ENCODE data around the gene SEMA5B. TPM values are rescaled to one million over a fixed set of nuclear protein-coding genes. Genes with fewer than 3 reads are reported as not detected.

SEMA5B gene
- total and polyA plus RNA-seq, 8 donors, result 0.52 to 11.0 (median 1.3) TPM

DNA sequence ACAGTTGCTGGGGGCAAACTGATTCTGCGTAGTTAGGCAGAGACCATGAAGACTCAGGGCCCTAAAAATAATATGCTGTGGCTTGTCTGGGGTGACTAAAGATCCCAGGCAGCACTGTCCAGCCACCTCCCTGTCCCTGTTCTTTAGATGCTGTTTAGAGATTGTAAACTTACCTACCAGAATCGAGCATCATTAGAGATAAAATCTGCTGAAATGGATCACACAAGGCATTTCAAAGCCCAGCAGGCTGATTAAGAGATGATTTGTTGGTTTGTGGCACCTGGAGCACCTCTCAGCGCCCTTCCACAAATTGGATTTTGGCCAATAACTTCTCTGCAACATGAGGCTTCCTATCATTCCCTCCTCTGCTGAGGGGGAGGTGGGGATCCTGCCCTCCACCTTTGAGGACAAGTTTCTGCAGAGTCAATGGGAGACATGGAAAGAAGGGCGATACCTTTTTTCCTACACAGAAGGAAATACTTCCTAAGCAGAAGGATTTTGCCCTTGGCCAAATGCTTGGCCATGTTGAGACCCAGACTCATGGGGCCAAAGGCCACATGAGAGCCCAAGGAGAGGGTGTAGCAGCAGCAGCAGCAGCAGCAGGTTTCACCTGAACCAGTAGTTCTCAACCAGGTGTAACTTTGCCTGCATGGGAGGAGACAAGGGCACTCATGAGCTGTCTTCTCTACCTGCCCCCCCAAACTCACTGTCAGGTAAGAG lies 37.5 kb downstream of the SEMA5B start:
- Histone ChIP-seq H3K9me3 (no peaks in the 10 kb centered on the region), H3K4me3 (no peak overlapping the region), H3K36me3 (no peaks in the 10 kb centered on the region), H3K4me1 (no peaks in the 10 kb centered on the region), H3K27me3 (no peaks in the 10 kb centered on the region), H3K27ac (no peak overlapping the region)
- TF ChIP-seq, protein P1, sequence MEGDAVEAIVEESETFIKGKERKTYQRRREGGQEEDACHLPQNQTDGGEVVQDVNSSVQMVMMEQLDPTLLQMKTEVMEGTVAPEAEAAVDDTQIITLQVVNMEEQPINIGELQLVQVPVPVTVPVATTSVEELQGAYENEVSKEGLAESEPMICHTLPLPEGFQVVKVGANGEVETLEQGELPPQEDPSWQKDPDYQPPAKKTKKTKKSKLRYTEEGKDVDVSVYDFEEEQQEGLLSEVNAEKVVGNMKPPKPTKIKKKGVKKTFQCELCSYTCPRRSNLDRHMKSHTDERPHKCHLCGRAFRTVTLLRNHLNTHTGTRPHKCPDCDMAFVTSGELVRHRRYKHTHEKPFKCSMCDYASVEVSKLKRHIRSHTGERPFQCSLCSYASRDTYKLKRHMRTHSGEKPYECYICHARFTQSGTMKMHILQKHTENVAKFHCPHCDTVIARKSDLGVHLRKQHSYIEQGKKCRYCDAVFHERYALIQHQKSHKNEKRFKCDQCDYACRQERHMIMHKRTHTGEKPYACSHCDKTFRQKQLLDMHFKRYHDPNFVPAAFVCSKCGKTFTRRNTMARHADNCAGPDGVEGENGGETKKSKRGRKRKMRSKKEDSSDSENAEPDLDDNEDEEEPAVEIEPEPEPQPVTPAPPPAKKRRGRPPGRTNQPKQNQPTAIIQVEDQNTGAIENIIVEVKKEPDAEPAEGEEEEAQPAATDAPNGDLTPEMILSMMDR (IDR thresholded peaks at IDR 0.05), result no peak
- DNase-seq (no peak), ATAC-seq (no peak), FAIRE-seq (no peak)
- intact Hi-C loops (cut with DNase I), result no loop called here
- WGBS, 2 donors, result 78 to 83% methylated on average over 4 of the region's 4 CpGs

DNA sequence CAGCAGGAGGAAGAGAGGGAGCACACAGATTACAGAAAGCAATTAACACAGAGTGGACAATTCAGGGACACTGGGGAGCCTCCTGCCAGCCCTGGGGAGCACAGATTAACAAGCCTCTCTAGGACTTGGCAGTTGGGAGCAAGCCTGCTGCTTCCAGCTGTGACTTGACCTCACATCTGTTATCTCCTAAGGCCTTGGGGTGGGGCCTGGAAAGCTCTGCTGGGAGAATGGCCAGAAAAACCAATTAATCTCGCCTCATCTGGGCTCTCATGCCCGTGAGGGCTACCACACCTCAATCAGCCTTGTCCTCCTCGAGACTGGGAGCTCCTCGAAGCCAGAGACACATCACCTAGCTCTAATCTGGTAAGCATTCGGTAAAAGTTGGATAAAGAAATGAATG lies 39.1 kb downstream of the SEMA5B start:
- intact Hi-C loops (cut with DNase I), result no loop called here
- Histone ChIP-seq H3K4me3 (no peak overlapping the region), H3K4me1 (no peaks in the 10 kb centered on the region), H3K9me3 (no peaks in the 10 kb centered on the region), H3K36me3 (no peaks in the 10 kb centered on the region), H3K27ac (no peak overlapping the region), H3K27me3 (no peaks in the 10 kb centered on the region)
- TF ChIP-seq, protein P1 (IDR thresholded peaks at IDR 0.05), result no peak
- FAIRE-seq (no peak), DNase-seq (no peak), ATAC-seq (no peak)
- 44 to 52% methylated on average over 5 of the region's 5 CpGs for WGBS, 2 donors

DNA sequence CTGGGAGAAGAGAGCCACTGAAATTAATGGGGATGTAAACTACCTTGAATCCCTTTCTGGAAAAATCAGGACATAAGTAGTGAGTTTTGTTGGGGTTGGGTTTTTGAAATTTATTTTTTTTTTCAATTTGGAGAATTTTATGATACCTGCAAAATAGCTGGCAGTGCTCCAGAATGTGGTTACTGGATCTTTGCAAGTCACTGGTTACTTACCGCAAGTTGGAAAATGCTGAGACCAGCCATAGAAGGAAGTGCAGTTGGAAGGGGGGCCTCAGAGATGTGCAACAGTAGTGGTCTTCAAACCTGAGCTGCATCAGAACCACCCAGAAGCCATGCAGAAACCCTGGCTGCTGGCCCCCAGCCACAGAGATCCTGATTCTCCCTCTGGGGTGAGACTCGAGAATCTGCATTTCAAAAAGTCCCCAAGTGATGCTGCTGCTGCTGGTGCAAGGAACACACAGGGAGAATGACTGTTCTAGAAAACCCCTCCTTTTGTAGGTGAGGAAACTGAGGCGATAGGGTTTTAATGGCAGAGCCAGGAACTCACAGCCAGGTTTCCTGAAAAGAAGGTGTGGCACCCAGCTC lies 39.7 kb downstream of the SEMA5B start:
- FAIRE-seq (no peak), ATAC-seq (no peak), DNase-seq (no peak)
- Histone ChIP-seq H3K27me3 (no peaks in the 10 kb centered on the region), H3K36me3 (no peaks in the 10 kb centered on the region), H3K4me3 (no peak overlapping the region), H3K4me1 (no peaks in the 10 kb centered on the region), H3K27ac (no peak overlapping the region), H3K9me3 (no peaks in the 10 kb centered on the region)
- TF ChIP-seq, protein P1 (IDR thresholded peaks at IDR 0.05), result no peak
- WGBS, 2 donors, result 68 to 81% methylated on average over 3 of the region's 3 CpGs
- intact Hi-C loops (cut with DNase I), result no loop called here

DNA sequence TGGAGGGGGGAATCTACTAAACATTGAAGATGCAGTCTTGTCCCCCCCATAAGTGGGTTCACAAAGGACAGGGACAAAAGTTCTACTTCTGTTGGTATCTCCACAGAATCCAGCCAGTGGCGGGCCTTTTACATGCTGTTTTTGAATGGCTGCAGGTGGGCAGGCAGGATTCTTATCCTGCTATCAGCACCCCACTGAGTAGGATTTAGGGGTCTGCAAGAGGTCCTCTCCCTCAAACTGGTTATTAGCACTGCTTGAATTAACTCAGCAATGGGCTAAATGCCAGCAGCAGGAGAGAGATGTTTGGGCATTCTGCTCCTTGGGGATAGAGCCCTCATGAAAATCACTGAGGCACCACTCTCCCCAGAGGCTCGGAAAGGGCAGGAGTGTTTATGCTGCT lies 40.3 kb downstream of the SEMA5B start:
- no peak overlapping the region for H3K4me3 ChIP-seq
- no peaks in the 10 kb centered on the region for H3K36me3 ChIP-seq
- no peaks in the 10 kb centered on the region for H3K4me1 ChIP-seq
- no peak overlapping the region for H3K27ac ChIP-seq
- 81 to 91% methylated on average over 2 of the region's 2 CpGs for WGBS, 2 donors
- no peaks in the 10 kb centered on the region for H3K9me3 ChIP-seq
- no peaks in the 10 kb centered on the region for H3K27me3 ChIP-seq
- TF ChIP-seq, protein P1 (IDR thresholded peaks at IDR 0.05), result no peak
- intact Hi-C loops (cut with DNase I), result no loop called here
- ATAC-seq, result no peak
- no peak for DNase-seq
- no peak for FAIRE-seq

DNA sequence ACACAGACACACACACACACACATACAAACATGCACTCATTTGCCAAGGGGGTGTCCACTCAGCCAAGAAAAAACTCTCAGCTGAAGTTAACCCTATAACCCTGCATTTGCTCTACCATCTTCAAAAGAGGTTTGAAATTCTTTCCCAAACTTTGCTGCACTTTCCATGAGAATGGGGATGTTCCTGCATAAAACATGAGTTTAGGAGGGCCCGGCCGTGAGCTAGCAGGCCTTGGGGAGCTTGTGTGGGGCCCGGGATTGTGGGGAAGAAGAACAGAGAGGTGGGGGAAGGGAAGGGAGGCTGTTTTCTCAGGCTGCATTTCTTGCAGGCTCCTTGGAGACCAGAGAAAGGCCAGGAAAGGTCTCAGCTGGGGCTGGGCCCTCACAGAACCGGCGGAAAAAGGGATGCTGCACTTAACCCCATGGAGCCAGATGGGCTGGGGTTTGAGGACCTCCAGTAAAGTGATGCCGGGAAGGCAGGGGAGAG lies 40.8 kb downstream of the SEMA5B start:
- FAIRE-seq (no peak), DNase-seq (no peak), ATAC-seq (no peak)
- intact Hi-C loops (cut with DNase I), result no loop called here
- Histone ChIP-seq H3K9me3 (no peaks in the 10 kb centered on the region), H3K27ac (no peak overlapping the region), H3K4me3 (no peak overlapping the region), H3K36me3 (no peaks in the 10 kb centered on the region), H3K4me1 (no peaks in the 10 kb centered on the region), H3K27me3 (no peaks in the 10 kb centered on the region)
- WGBS, 2 donors, result 52 to 67% methylated on average over 6 of the region's 6 CpGs
- TF ChIP-seq, protein P1 (IDR thresholded peaks at IDR 0.05), result no peak
